Measurements from ENCODE around the gene RPTOR.

Gene RPTOR

GRCh38 chr17:80956321-80957190, 411.9 kb downstream of the RPTOR start:
- H3K4me1 ChIP-seq (ENCODE audit: control insufficient read depth, insufficient read depth, low read length): no peaks in the 10 kb centered on the region; the same call in 1 of the 2 replicates
- TF ChIP-seq BCL6B (tag by site-specific recombination; IDR thresholded peaks at IDR 0.05) (0 out of 2 replicates have a peak, but pooled peaks have one; percentile 42), ZNF366 (tag by site-specific recombination; conservative IDR thresholded peaks at IDR 0.05) (no peak)
- no peaks in the 10 kb centered on the region for H3K9me3 ChIP-seq (ENCODE audit: control insufficient read depth, insufficient read depth, low read depth, low read length)
- POLR2A ChIA-PET: interaction anchor here (0.8 kb wide), 1 partner anchor 23 kb away, joined by 3 read pairs; no protein-coding TSS in a partner anchor
- H3K27ac ChIP-seq (ENCODE audit: extremely low read depth, low read depth, low read length): no peak overlapping the region
- CTCF ChIA-PET: interaction anchor here (0.5 to 1.1 kb wide), 7 partner anchors 13 to 531 kb away, joined by 3 to 6 read pairs (median 3); no protein-coding TSS in a partner anchor
- peaks cover 0 to 22% of the 10 kb centered on the region in 2 experiments; a peak in 1 of 3 replicates for H3K36me3 ChIP-seq (ENCODE audit: control insufficient read depth in 2 of 2, insufficient read depth in 1 of 2, low read length in 2 of 2)
- H3K4me3 ChIP-seq (ENCODE audit: low read depth, low read length): no peak overlapping the region

GRCh38 chr17:80957461-80957941, 412.9 kb downstream of the RPTOR start:
- no peaks in the 10 kb centered on the region; the same call in 1 of the 2 replicates for H3K4me1 ChIP-seq (ENCODE audit: control insufficient read depth, insufficient read depth, low read length)
- no peak overlapping the region for H3K4me3 ChIP-seq (ENCODE audit: low read depth, low read length)
- H3K27ac ChIP-seq (ENCODE audit: extremely low read depth, low read depth, low read length): no peak overlapping the region
- H3K36me3 ChIP-seq (ENCODE audit: control insufficient read depth in 2 of 2, insufficient read depth in 1 of 2, low read length in 2 of 2): peaks cover 0 to 17% of the 10 kb centered on the region in 2 experiments; a peak in 1 of 3 replicates
- ChIA-PET POLR2A (interaction anchor here (0.8 kb wide), 1 partner anchor 22 kb away, joined by 3 read pairs; no protein-coding TSS in a partner anchor), CTCF (interaction anchor here (0.5 to 1.3 kb wide), 3 partner anchors 24 to 530 kb away, joined by 3 to 4 read pairs (median 3); no protein-coding TSS in a partner anchor)
- TF ChIP-seq ZNF600 (tag by site-specific recombination; IDR thresholded peaks at IDR 0.05) (no peak), ZNF404 (tag by site-specific recombination; IDR thresholded peaks at IDR 0.05) (no peak), ZNF138 (tag by site-specific recombination; IDR thresholded peaks at IDR 0.05; ENCODE audit: borderline replicate concordance) (no peak), YY1 (tag by site-specific recombination; IDR thresholded peaks at IDR 0.05) (no peak)
- no peaks in the 10 kb centered on the region for H3K9me3 ChIP-seq (ENCODE audit: control insufficient read depth, insufficient read depth, low read depth, low read length)

- CTCF ChIA-PET: no interaction called here
- POLR2A ChIA-PET: no interaction called here
- TF ChIP-seq ZNF140 (tag by site-specific recombination; IDR thresholded peaks at IDR 0.05): no peak
- peak; percentile 51 for TF ChIP-seq ZIC2 (tag by site-specific recombination; IDR thresholded peaks at IDR 0.05)
- Histone ChIP-seq H3K4me3 (ENCODE audit: low read depth, low read length) (no peak overlapping the region), H3K36me3 (ENCODE audit: control insufficient read depth in 2 of 2, insufficient read depth in 1 of 2, low read length in 2 of 2) (peaks cover 0 to 15% of the 10 kb centered on the region in 2 experiments; a peak in 1 of 3 replicates), H3K9me3 (ENCODE audit: control insufficient read depth, insufficient read depth, low read depth, low read length) (no peaks in the 10 kb centered on the region), H3K4me1 (ENCODE audit: control insufficient read depth, insufficient read depth, low read length) (no peaks in the 10 kb centered on the region; the same call in 1 of the 2 replicates), H3K27ac (ENCODE audit: extremely low read depth, low read depth, low read length) (no peak overlapping the region)
These were observed 414.8 kb downstream of the RPTOR start for GRCh38 chr17:80959330-80960036.

GRCh38 chr17:80960037-80960796, 415.6 kb downstream of the RPTOR start:
- TF ChIP-seq ZNF549 (tag by site-specific recombination; IDR thresholded peaks at IDR 0.05): no peak
- TF ChIP-seq HIC1 (tag by site-specific recombination; IDR thresholded peaks at IDR 0.05): peak; percentile 62
- CTCF ChIA-PET: interaction anchor here (1.2 kb wide), 2 partner anchors 10 to 533 kb away, joined by 3 read pairs; no protein-coding TSS in a partner anchor
- Histone ChIP-seq H3K27ac (ENCODE audit: extremely low read depth, low read depth, low read length) (no peak overlapping the region), H3K36me3 (ENCODE audit: control insufficient read depth in 2 of 2, insufficient read depth in 1 of 2, low read length in 2 of 2) (peaks cover 0 to 22% of the 10 kb centered on the region in 2 experiments; a peak in 1 of 3 replicates), H3K4me3 (ENCODE audit: low read depth, low read length) (no peak overlapping the region), H3K4me1 (ENCODE audit: control insufficient read depth, insufficient read depth, low read length) (no peaks in the 10 kb centered on the region; the same call in 1 of the 2 replicates), H3K9me3 (ENCODE audit: control insufficient read depth, insufficient read depth, low read depth, low read length) (no peaks in the 10 kb centered on the region)
- POLR2A ChIA-PET: no interaction called here
